NCI-H2196 (cell line): ENCODE measurements around the gene B4GALT7.

Experiments used
- DNase-seq: peaks from one replicate; lab custom pipeline; 2025; ENCODE audit not compliant: unreplicated experiment; lab: John Stamatoyannopoulos, UW

B4GALT7 gene

DNA sequence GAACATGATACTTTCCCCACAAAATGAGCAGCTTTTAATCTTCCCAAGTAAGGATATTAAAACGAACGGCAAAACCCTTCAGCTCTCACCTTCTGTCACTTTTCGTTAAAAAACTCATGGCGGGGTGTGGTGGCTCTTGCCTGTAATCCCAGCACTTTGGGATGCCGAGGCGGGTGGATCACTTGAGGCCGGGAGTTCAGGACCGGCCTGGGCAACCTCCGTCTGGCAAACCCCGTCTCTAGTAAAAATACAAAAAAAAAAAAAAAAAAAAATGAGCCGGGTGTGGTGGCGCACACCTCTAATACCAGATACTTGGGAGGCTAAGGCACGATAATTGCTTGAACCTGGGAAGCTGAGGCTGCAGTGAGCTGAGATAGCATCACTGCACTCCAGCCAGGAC lies 7.0 kb upstream of the B4GALT7 start:
- no peak for DNase-seq

DNA sequence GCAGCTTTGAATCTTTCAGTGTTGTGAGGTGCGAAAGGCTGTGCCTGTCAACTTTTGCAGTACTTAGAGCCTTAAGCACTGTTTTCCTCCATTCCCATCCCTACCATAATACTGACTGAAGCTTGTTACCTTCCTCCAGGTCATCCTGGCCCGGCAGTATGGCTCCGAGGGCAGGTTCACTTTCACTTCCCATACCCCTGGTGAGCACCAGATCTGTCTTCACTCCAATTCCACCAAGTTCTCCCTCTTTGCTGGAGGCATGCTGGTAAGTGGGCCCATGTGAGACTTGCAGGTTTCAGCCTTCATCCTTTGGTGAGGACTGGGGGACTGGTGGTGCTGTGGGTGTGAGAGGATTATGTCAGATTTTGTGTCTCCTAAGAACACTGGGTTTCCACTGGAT lies 6.4 kb upstream of the B4GALT7 start:
- no peak for DNase-seq

DNA sequence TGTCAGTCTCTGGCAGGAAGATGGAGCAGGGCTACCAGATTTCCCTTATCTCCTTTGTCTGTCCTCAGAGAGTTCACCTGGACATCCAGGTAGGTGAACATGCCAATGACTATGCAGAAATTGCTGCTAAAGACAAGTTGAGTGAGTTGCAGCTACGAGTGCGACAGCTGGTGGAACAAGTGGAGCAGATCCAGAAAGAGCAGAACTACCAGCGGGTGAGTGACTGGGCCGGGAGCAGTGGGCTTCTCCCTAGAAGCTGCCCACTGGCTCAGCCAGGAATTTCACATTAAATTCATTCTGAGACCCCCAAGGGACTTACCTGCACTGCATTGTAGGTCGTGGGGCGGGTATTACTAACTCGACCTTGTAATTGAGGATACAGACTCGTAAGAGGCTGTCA lies 5.9 kb upstream of the B4GALT7 start:
- DNase-seq: no peak

DNA sequence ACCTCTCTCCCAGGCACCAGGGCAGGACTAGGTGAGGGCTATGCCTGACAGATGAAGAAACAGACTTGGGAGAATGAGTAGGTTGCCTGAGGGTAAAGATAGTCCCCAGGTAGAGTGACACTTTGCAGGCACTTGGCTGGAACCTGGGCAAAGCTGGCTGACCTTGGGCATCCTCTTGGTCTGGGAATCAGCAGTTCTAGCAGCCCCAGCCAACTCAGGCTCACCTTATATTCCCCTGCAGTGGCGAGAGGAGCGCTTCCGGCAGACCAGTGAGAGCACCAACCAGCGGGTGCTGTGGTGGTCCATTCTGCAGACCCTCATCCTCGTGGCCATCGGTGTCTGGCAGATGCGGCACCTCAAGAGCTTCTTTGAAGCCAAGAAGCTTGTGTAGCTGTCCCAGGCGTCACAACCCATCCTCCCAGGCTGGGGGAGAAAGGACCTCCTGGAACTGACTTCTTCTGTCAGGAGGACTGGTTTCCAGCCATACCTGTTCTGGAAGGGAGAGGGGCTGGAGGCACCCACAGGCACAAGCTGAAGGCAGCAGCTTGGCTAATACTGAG lies 4.8 kb upstream of the B4GALT7 start:
- DNase-seq: no peak

DNA sequence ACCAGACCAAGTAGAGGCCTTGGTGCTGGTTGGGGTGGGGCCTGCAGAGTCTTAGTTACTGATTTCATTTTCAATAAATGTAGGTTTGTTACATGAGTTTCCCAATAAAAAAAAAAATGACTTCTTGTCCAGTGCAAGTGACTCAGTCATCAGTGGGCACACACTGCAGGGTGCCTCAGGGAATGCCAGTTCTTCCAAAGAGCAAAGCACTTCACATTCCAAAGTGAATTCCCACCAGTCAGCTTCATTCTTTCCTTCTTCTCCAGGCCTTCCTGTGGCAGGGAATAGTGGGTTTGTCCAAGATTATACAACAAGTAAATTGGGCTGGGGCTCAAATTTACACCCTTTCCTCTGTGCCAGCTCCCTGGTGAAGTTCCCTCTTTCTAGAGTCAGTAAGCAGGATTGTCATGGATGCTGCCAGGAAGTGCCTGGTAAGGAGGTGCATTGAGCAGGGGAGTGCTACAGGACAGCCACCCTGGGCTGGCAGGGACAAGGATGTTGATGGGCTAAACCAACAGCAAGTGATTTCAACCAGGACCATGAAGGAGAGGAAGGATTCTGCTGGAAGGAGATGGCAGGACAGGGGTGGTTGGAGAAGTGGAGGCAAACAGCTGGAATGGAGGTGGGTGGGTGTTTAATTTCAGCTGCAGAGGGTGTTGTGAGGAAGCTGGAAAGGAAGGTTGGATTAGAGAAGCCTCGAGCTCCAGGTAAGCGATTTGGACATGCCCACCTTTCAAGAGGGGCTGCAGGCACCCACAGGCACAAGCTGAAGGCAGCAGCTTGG lies 3.7 kb upstream of the B4GALT7 start:
- DNase-seq: no peak

DNA sequence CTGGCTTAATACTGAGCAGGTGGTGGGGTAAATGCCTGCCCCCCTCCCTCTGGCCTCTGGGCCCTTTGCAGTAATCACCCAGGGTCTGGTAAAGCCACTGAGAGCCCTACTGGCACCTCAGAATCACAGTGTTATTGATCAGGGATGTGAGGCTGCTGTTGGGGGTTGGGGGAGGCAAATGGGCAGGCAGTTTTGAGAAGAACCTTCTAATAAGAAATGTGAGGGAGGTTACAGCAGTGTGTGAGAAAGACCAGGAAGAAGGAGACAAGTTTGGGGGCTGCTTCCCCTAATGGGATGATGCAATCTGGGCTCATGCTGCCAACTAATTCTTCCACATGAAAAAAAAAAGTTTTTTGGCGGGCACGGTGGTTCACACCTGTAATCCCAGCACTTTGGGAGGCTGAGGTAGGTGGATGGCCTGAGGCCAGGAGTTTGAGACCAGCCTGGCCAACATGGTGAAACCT lies 3.1 kb upstream of the B4GALT7 start:
- no peak for DNase-seq

DNA sequence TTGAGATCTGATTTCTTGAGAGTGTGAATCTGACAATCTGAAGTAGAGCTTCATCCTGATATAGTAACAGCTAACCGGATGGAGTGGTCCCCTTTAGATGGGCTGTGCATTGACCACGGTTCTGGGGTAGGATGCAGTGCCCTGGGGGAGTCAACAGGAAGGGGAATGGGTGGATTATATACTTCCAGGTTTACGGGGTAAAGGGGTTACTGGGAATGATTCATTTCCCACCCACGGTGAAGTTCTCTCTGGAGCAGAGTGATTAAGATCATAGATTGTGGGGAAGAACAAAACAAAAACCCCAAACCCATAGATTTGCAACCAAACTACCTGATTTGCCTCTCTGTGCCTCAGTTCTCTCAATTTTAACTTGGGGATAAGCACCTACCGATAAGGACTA lies 1.5 kb upstream of the B4GALT7 start:
- no peak for DNase-seq

DNA sequence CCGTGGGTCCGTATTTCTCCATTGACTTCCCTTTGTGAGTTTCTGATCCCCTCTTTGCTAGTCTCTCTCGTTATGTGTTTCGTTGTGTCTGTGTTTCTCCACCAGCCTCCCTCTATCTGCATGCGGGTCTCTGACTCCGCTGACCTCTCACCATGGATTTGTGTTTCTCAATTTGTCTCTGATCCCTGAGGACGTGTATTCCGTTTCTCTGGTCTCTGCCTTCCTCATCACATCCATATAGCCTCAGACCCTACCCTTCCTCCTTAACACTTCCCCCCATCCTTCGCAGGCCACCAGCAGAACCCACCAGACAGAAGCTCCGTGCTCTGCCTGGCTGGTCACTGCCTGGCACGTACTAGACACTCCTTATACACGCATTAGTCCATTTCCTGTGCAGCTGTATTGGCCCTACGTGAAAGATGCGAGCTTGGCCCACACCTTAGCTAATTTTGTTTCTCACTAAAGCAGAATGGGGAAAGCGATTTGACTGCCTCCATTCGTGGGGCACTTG lies 631 bp downstream of the B4GALT7 start:
- no peak for DNase-seq

DNA sequence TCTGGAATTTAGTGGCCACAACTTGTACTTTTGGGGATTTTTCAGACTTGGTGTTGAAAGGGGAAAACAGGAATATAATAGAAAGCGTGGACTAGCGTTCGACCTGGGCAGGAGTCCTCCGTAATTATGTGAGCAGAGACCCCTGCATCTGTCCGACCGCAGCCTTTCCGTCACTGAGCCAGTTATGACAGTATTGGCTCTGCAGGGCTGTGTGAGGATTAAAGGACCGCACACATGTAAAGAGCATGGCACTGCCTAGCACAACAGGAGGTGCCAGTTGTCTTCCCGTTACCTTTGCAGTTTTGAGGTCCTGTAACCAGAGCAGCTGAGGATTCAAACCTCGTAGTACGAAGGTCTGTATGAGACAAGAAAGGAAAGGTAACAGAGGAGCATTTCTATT lies 1.2 kb downstream of the B4GALT7 start:
- no peak for DNase-seq

DNA sequence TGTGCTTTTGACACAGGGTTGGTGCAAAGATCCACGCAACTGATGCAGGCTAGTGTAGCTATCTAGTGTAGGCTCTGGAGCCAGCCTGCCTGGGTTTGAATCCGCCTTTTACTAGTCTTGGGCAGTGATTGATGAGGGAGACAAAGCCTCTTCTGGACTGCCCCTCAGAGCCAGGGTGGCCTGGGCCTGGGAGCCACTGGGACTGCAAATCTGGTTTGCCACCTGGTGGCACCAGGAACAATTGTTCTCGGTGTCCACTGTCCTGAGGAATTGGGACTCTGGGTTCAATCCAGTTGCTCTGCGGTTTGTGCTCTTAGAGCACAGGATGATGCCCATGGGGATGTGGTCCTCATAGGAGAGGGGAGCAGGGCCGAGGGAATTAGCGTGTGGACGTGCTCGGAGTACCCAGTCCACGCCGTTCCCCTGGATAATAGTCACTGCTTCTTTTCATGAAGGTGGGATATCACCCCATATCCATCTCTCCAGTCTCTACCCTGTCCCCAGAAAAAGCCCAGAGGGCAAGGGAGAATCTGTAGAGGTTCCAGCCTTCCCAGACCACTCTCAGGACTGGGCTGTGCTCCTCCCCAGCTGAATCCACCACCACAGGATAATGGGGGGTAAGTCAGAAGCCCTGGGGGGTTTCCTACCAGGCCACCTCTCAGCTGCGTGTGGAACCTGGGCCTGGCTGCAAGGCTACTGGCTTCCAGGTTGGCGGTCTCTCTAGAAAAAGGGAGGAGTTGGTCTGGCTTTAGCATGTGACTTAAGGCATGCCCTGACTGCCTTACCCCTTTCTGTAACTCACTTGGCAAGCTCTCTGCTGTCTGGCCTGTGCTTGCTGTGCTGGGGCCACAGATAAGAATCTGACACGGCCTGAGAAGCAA lies 1.9 kb downstream of the B4GALT7 start:
- DNase-seq: peak; percentile 20

DNA sequence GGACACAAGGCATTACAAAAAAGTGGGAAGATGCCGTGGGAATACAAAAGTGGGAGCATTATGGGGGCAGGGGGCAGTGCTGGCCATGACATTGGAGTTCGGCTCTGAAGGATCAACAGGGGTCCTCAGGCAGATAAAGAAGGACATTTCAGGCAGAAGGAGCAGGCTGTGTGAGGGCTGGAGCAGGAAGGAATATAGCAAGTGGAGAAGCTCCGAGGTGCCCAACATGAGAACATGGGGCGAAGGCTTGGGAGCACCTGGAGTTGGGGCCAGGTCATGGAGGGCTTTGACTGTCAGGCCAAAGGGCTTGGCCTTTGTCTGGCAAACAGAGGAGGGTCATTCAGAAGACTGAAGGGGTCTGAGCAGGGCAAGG lies 2.5 kb downstream of the B4GALT7 start:
- no peak for DNase-seq

DNA sequence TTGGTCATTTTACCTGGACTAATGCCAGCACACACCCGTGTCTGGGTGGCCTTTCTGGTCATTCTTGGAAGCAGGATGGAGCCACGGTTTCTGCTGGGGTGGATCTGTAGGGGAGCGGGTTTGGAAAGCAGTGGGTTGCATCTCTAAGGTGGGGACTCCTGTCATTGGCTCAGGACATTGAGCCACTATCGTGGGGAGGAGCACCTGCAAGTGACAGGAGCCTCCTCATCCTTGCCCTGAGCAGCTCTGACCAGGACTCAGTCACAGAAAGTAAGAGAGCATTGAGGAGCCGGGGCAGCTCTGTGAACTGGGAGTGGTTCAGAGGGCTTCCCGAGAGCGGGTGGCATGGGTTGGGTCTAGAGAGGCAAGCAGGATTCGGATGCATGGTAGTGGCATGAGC lies 3.7 kb downstream of the B4GALT7 start:
- no peak for DNase-seq

DNA sequence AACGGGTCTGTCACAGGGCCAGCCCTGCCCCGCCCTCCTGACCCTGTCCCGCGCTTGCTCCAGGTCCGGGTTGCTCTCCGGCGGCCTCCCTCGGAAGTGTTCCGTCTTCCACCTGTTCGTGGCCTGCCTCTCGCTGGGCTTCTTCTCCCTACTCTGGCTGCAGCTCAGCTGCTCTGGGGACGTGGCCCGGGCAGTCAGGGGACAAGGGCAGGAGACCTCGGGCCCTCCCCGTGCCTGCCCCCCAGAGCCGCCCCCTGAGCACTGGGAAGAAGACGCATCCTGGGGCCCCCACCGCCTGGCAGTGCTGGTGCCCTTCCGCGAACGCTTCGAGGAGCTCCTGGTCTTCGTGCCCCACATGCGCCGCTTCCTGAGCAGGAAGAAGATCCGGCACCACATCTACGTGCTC lies 4.2 kb downstream of the B4GALT7 start:
- no peak for DNase-seq

DNA sequence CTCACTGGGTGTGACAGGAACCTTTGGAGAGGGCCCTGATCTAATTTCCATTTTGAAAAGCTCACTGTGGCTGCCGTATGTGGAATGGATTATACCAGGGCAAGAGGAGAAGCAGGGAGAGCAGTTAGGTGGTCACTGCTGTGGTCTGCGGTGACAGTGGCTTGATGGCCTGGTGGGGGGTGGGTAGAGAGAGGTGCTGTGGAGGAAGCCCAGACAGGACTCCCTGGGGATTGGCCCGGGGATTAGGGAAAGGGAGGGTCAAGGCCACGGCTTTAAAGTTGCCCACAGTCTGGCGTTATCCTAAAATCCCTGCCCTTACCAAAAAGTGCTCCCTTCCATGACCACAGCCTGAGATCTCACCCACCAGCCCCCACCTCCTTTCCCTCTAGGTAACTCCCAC lies 4.7 kb downstream of the B4GALT7 start:
- DNase-seq: no peak

DNA sequence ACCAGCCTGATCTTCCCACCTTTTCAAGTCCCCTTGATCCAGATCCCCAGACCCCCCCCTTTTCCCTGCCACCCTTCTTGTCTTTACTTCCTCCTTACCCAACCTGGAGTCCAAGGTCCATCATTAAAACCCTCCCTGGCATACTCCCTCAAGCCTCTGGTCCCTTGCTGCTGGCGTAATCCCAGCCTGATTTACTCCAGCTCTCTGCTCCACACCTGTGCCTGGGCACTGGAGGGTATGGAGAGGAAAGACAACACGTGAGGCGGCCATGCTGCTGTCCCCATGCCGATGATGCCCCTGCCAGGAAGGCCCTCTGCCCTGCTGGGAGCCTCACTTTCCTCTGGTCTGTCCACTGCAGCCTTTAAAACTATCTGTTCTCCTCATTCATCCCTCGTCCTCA lies 5.1 kb downstream of the B4GALT7 start:
- DNase-seq: no peak

DNA sequence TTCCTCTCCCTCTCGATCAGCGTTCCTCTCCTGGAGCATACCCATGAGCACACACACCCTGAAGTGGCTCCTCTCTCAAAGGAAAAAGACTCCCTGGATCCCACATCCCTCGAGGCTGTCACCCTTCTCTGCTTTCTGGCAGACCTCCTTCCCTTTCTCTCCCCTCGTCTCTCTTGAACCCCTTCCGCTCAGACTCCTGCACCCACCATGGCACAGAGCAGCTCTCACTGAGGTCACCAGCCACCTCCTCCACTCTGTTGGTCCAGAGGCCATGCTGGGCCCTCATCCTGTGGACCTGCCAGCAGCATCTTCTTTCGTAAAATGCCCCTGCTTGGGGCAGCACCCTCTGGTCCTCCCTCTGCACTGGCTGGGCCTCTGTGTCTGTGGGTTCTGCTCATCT lies 5.7 kb downstream of the B4GALT7 start:
- no peak for DNase-seq

DNA sequence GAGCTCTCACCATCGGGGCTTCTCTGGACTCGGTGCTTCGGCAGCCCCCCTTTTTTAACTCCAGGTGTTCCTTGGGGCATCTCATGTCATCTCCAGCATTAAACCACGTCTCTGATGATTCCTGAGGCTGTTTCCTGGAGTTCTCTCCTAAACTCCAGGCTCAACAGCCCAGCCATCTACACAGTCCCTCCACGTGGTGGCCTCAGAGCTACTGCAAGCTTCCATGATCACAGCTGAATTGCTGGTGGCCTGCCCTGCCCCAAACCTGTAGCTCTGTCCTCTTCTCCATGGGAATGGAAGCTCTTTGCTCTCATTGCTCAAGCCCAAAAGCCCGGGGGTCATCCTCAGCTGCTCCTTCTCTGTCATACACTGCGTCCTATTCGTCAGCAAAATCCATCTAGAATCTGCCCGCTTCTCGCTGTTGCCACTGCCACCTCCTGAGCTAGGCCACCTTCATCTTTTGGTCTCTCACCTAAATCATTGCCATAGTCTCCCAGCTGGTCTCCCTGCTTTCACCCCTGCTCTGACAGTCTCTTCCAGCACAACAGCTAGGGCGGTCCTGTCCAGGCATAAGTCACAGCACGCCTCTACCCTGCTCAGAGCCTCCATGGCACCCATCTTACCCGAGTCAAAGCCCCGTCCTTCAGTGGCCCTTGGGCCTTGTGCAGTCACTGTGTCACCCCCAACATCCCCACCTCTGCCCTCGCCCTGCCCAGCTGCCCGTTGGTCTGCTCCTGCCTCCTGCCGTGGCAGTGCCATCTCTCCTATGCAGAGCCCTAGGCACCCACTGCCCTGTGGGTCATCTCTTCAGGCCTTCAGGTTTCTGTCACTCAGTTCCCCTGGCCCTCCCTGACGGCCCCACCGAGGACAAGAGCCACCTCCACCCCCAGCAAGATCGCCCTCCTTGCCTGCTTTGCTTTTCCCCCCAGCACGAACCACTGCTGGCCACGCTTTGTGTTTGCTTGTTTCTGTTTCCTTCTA lies 6.4 kb downstream of the B4GALT7 start:
- no peak for DNase-seq

DNA sequence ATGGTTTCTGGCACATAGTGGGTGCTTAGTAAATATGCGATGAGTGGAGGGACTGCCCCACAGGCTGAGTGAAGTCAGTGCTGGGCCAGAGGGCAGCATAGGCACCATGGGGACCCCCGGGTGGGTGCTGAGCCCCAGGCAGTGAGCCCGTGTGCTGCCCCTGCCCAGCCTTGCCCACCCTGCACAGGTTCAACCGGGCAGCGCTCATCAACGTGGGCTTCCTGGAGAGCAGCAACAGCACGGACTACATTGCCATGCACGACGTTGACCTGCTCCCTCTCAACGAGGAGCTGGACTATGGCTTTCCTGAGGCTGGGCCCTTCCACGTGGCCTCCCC lies 7.2 kb downstream of the B4GALT7 start:
- DNase-seq: no peak

DNA sequence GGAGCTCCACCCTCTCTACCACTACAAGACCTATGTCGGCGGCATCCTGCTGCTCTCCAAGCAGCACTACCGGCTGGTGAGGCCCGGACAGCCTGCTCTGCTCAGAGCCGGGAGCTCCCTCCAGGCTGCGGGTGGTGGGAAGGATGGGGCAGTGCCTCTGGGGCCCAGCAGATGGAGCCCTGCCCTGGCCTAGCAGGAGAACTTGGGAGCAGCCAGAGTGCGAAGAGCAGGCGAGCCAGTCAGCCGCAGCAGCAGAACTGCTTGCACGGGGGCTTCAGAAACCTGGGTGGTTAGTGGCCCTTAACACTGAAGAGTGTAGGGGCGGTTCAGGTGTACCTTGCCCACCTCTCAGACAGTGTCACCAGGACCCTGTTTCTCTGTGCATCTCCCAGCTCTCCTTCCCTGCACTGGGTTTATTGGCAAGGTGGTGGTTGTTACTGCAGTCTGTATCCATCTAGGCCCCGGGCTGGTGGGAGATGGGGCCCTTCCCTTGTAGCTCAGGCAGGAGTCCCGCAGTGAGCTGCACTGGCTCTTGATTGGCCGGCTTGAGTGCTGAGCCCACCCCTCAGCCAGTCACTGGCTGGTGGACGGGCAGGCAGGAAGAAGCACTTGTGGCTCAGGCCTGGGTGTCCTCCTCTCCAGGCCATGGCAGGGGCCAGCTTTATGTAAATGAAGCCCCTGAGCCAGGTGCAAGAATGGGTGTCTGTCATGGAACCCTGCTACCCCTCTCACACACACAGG lies 7.7 kb downstream of the B4GALT7 start:
- peak; percentile 86 for DNase-seq
